GM18517 (cell line): ENCODE measurements around the gene ZNF445.
"Not testable (repeated sequence)": the region's sequence is repeated elsewhere in the genome, so short reads cannot be mapped to it uniquely, and the experiment has no call there.

Source experiments
- ATAC-seq: cut with Tn5 transposase; IDR thresholded peaks from one replicate; pipeline ENCODE4 v1.9.1; 2021; ENCODE audit warnings: mild to moderate bottlenecking, moderate library complexity; ENCODE audit not compliant: unreplicated experiment

ZNF445 gene

GRCh38 chr3:44478055-44478468, 592 bp upstream of the ZNF445 start:
- ATAC-seq, result no peak

GRCh38 chr3:44476963-44477311, 533 bp downstream of the ZNF445 start:
- no peak for ATAC-seq

GRCh38 chr3:44476181-44476611, 1.3 kb downstream of the ZNF445 start:
- no peak for ATAC-seq

GRCh38 chr3:44474886-44475285, 2.6 kb downstream of the ZNF445 start:
- not testable (repeated sequence) for ATAC-seq

- no peak for ATAC-seq
Measured at GRCh38 chr3:44470430-44470829, 7.0 kb downstream of the ZNF445 start.

- no peak for ATAC-seq
Measured at GRCh38 chr3:44469914-44470313, 7.6 kb downstream of the ZNF445 start.

- ATAC-seq, result no peak
Measured at GRCh38 chr3:44468572-44469520, 8.6 kb downstream of the ZNF445 start.

GRCh38 chr3:44468099-44468537, 9.4 kb downstream of the ZNF445 start:
- ATAC-seq, result not testable (repeated sequence)

GRCh38 chr3:44467241-44467640, 10.2 kb downstream of the ZNF445 start:
- ATAC-seq, result no peak

- not testable (repeated sequence) for ATAC-seq
Measured at GRCh38 chr3:44464920-44465319, 12.6 kb downstream of the ZNF445 start.

GRCh38 chr3:44464509-44464908, 13.0 kb downstream of the ZNF445 start:
- no peak for ATAC-seq

GRCh38 chr3:44460050-44460449, 17.4 kb downstream of the ZNF445 start:
- ATAC-seq, result not testable (repeated sequence)

- ATAC-seq, result no peak
Measured at GRCh38 chr3:44455318-44455717, 22.2 kb downstream of the ZNF445 start.

GRCh38 chr3:44454258-44454657, 23.2 kb downstream of the ZNF445 start:
- ATAC-seq, result no peak

GRCh38 chr3:44451441-44451840, 26.0 kb downstream of the ZNF445 start:
- ATAC-seq, result no peak

GRCh38 chr3:44446929-44447328, 30.5 kb downstream of the ZNF445 start:
- no peak for ATAC-seq

GRCh38 chr3:44445786-44446185, 31.7 kb downstream of the ZNF445 start:
- no peak for ATAC-seq

- ATAC-seq, result no peak
Measured at GRCh38 chr3:44444896-44445691, 32.4 kb downstream of the ZNF445 start.

- no peak for ATAC-seq
Measured at GRCh38 chr3:44444437-44444836, 33.0 kb downstream of the ZNF445 start.

GRCh38 chr3:44442596-44443309, 34.7 kb downstream of the ZNF445 start:
- no peak for ATAC-seq
